IMR-90 (cell line): ENCODE results near the gene ZNF774. TPM values are rescaled to one million over a fixed set of nuclear protein-coding genes. Genes with fewer than 3 reads are reported as not detected.

Source experiments
- ATAC-seq: fragments of 200-7000 bp; cut with Tn5 transposase; 2 replicates; pipeline ENCODE4 v1.9.1; 2020; ENCODE audit warnings: low read depth, mild to moderate bottlenecking, moderate library complexity
- BruUV-seq: library from RNA; stranded (reverse); fragments of 400-500 nt; replicated peaks from 2 replicates; lab custom pipeline; 2021; lab: Mats Ljungman, UMichigan
- CTCF ChIA-PET: fragments of 300-600 bp; formaldehyde crosslinking; extraction: SDS; loops from one replicate; lab custom pipeline; 2021; ENCODE audit warnings: antibody characterized with exemption; lab: Yijun Ruan, JAX
- POLR2A ChIA-PET: fragments of 300-600 bp; sonication (Branson Sonifier 250); formaldehyde crosslinking; loops from one replicate; lab custom pipeline; 2022; ENCODE audit warnings: antibody characterized with exemption; ENCODE audit not compliant: unreplicated experiment; lab: Charles Lee
- DNase-seq: peaks from one replicate; pipeline ENCODE4 v3.0.0; 2013
- H2AFZ ChIP-seq: replicated peaks from 2 replicates; pipeline ENCODE3; 2013; ENCODE audit warnings: low read length, mild to moderate bottlenecking; ENCODE audit not compliant: poor library complexity
- H2AK5ac ChIP-seq: 2 replicates; pipeline ENCODE4 v1.6.1; 2013; ENCODE audit warnings: low read depth, low read length, inconsistent platforms
- H2AK9ac ChIP-seq: replicated peaks from 2 replicates; pipeline ENCODE3; 2013; ENCODE audit warnings: mild to moderate bottlenecking, low read depth, low read length, moderate library complexity; ENCODE audit not compliant: poor library complexity
- H2BK120ac ChIP-seq: 2 replicates; pipeline ENCODE4 v1.6.1; 2013; ENCODE audit warnings: low read depth, low read length, inconsistent platforms
- H2BK15ac ChIP-seq: 3 replicates; pipeline ENCODE4 v1.6.1; 2013; ENCODE audit warnings: low read depth, low read length, inconsistent platforms
- H2BK20ac ChIP-seq: 2 replicates; pipeline ENCODE4 v1.6.1; 2013; ENCODE audit warnings: low read depth, mild to moderate bottlenecking, inconsistent platforms, low read length, moderate library complexity
- H2BK5ac ChIP-seq: 2 replicates; pipeline ENCODE4 v1.6.1; 2013; ENCODE audit warnings: mild to moderate bottlenecking, low read depth, low read length, inconsistent platforms; ENCODE audit not compliant: poor library complexity, severe bottlenecking
- H3K14ac ChIP-seq: replicated peaks from 2 replicates; pipeline ENCODE4 v1.6.1; 2013; ENCODE audit warnings: low read depth, low read length, inconsistent platforms
- H3K18ac ChIP-seq: 2 replicates; pipeline ENCODE4 v1.6.1; 2013; ENCODE audit warnings: low read depth, low read length, control low read depth
- H3K23ac ChIP-seq: 2 replicates; pipeline ENCODE4 v1.6.1; 2013; ENCODE audit warnings: low read depth, low read length, inconsistent platforms
- H3K27ac ChIP-seq: 2 replicates; pipeline ENCODE4 v1.5.1; 2013; ENCODE audit warnings: mild to moderate bottlenecking, control low read depth, low read length; ENCODE audit not compliant: insufficient read depth
- H3K27me3 ChIP-seq: 2 replicates; pipeline ENCODE4 v1.6.1; 2013; ENCODE audit warnings: low read length; ENCODE audit not compliant: control insufficient read depth, insufficient read depth
- H3K36me3 ChIP-seq: 2 replicates; pipeline ENCODE4 v1.6.1; 2013; ENCODE audit warnings: low read length, mixed read lengths; ENCODE audit not compliant: control insufficient read depth, insufficient read depth
- H3K4ac ChIP-seq: 2 replicates; pipeline ENCODE4 v1.6.1; 2013; ENCODE audit warnings: low read depth, low read length, inconsistent platforms
- H3K4me1 ChIP-seq: 2 replicates; pipeline ENCODE4 v1.6.1; 2013; ENCODE audit warnings: low read length, mixed read lengths; ENCODE audit not compliant: control insufficient read depth, insufficient read depth
- H3K4me2 ChIP-seq: 2 replicates; pipeline ENCODE4 v1.6.1; 2013; ENCODE audit warnings: low read depth, mild to moderate bottlenecking, control low read depth, low read length, moderate library complexity
- H3K4me3 ChIP-seq: 2 replicates; pipeline ENCODE4 v1.5.1; 2013; ENCODE audit warnings: low read depth, mild to moderate bottlenecking, control low read depth, low read length, moderate library complexity; ENCODE audit not compliant: insufficient read depth
- H3K56ac ChIP-seq: 2 replicates; pipeline ENCODE4 v1.6.1; 2013; ENCODE audit warnings: low read length, inconsistent platforms; ENCODE audit not compliant: insufficient read depth; ENCODE audit errors: extremely low read depth
- H3K79me1 ChIP-seq, 2 experiments: 2 replicates each; pipeline ENCODE4 v1.6.1; 2013; ENCODE audit warnings: low read length in 2 of 2, inconsistent platforms in 1 of 2, low read depth in 1 of 2
- H3K9ac ChIP-seq: 2 replicates; pipeline ENCODE4 v1.6.1; 2013; ENCODE audit warnings: low read depth, low read length, control low read depth
- H3K9me1 ChIP-seq: 2 replicates; pipeline ENCODE4 v1.6.1; 2013; ENCODE audit warnings: low read length, inconsistent platforms; ENCODE audit not compliant: insufficient read depth
- H3K9me3 ChIP-seq: 2 replicates; pipeline ENCODE4 v1.6.1; 2013; ENCODE audit warnings: low read length; ENCODE audit not compliant: control insufficient read depth, insufficient read depth
- H4K20me1 ChIP-seq: 2 replicates; pipeline ENCODE4 v1.6.1; 2013; ENCODE audit warnings: low read length, inconsistent platforms; ENCODE audit not compliant: insufficient read depth
- H4K5ac ChIP-seq: 2 replicates; pipeline ENCODE4 v1.6.1; 2013; ENCODE audit warnings: mild to moderate bottlenecking, low read depth, low read length, control low read depth
- H4K8ac ChIP-seq, 2 experiments: 2 replicates each; pipeline ENCODE4 v1.6.1; 2013; ENCODE audit warnings: low read depth in 2 of 2, low read length in 2 of 2, control low read depth in 1 of 2, inconsistent platforms in 1 of 2
- H4K91ac ChIP-seq: 2 replicates; pipeline ENCODE4 v1.6.1; 2013; ENCODE audit warnings: low read depth, low read length, inconsistent platforms; ENCODE audit not compliant: insufficient read depth
- BHLHE40 ChIP-seq: fragments of 150-350 bp; IDR thresholded peaks from 2 replicates; pipeline ENCODE4 v1.6.1; 2016; ENCODE audit warnings: mild to moderate bottlenecking, low read depth, low read length
- CEBPB ChIP-seq: IDR thresholded peaks from 2 replicates; pipeline ENCODE4 v1.6.1; 2012; ENCODE audit warnings: low read depth, low read length, improper control_type of control experiment
- CHD1 ChIP-seq: IDR thresholded peaks from 2 replicates; pipeline ENCODE4 v1.6.1; 2012; ENCODE audit warnings: low read depth, low read length, improper control_type of control experiment
- CTCF ChIP-seq: conservative IDR thresholded peaks from 2 replicates; pipeline ENCODE4 v1.5.1; 2012; ENCODE audit warnings: mild to moderate bottlenecking, low read depth, low read length, improper control_type of control experiment
- FOS ChIP-seq: fragments of 150-350 bp; IDR thresholded peaks from 2 replicates; pipeline ENCODE4 v1.6.1; 2016; ENCODE audit warnings: low read depth, low read length
- MAFK ChIP-seq: IDR thresholded peaks from 2 replicates; pipeline ENCODE4 v1.6.1; 2012; ENCODE audit warnings: low read depth, low read length, improper control_type of control experiment
- MAZ ChIP-seq: IDR thresholded peaks from 2 replicates; pipeline ENCODE4 v1.6.1; 2012; ENCODE audit warnings: low read depth, mild to moderate bottlenecking, low read length, improper control_type of control experiment, moderate library complexity, borderline replicate concordance
- MXI1 ChIP-seq: IDR thresholded peaks from 2 replicates; pipeline ENCODE4 v1.6.1; 2012; ENCODE audit warnings: low read depth, mild to moderate bottlenecking, low read length, moderate library complexity, borderline replicate concordance
- POLR2A ChIP-seq: IDR thresholded peaks from 2 replicates; pipeline ENCODE4 v1.6.1; 2012; ENCODE audit warnings: mild to moderate bottlenecking, low read depth, low read length
- RAD21 ChIP-seq: IDR thresholded peaks from 2 replicates; pipeline ENCODE4 v1.6.1; 2012; ENCODE audit warnings: low read length, improper control_type of control experiment
- RCOR1 ChIP-seq: IDR thresholded peaks from 2 replicates; pipeline ENCODE4 v1.6.1; 2012; ENCODE audit warnings: mild to moderate bottlenecking, low read length, improper control_type of control experiment; ENCODE audit not compliant: insufficient replicate concordance
- RFX5 ChIP-seq: IDR thresholded peaks from 2 replicates; pipeline ENCODE4 v1.8.0; 2012; ENCODE audit warnings: low read depth, mild to moderate bottlenecking, low read length, moderate library complexity
- SMC3 ChIP-seq: fragments of 150-350 bp; IDR thresholded peaks from 2 replicates; pipeline ENCODE4 v1.6.1; 2016; ENCODE audit warnings: low read depth, mild to moderate bottlenecking, antibody characterized with exemption, low read length, moderate library complexity
- WGBS, 2 experiments: methylation state at CpG; one replicate each; pipeline versions ENCODE4 v1.1.5 to v1.1.7; 2013; ENCODE audit warnings: missing lambda C conversion rate in 2 of 2; ENCODE audit not compliant: insufficient read length in 1 of 2; ENCODE audit errors: extremely low coverage in 2 of 2; 5-methylcytosine and 5-hydroxymethylcytosine counted together
- dilution Hi-C: fragments of 300-500 bp; cut with HindIII; formaldehyde crosslinking; loops from one replicate; pipeline ENCODE4 v1.14.3; 2018; ENCODE audit warnings: low sequenced_read_pairs; ENCODE audit not compliant: unreplicated experiment
- in situ Hi-C: fragments of 300-500 bp; cut with MboI; formaldehyde crosslinking; loops from 3 replicates; pipeline ENCODE4 v1.14.3; 2019; ENCODE audit warnings: low sequenced_read_pairs, inconsistent platforms, mixed read lengths
- intact Hi-C: fragments of 100-400 bp; cut with micrococcal nuclease; formaldehyde crosslinking; loops from 2 replicates; pipeline ENCODE4 v1.10.0; 2022
- polyA plus RNA-seq, 3 experiments: library from polyadenylated mRNA; depleted of rRNA; stranded (reverse); fragments of >200 nt; gene quantifications; 2 replicates each; pipeline ENCODE4 v1.2.3, GENCODE V29; 2012; ENCODE audit warnings: low replicate concordance in 1 of 3
- total RNA-seq: library from RNA; depleted of rRNA; stranded (reverse); fragments of >200 nt; gene quantifications from 2 replicates; pipeline ENCODE4 v1.2.3, GENCODE V29; 2012

The ZNF774 gene
- total and polyA plus RNA-seq, 2 of the 4 experiments (the other 2 are of a cell fraction), result 0.91 to 1.1 TPM

DNA sequence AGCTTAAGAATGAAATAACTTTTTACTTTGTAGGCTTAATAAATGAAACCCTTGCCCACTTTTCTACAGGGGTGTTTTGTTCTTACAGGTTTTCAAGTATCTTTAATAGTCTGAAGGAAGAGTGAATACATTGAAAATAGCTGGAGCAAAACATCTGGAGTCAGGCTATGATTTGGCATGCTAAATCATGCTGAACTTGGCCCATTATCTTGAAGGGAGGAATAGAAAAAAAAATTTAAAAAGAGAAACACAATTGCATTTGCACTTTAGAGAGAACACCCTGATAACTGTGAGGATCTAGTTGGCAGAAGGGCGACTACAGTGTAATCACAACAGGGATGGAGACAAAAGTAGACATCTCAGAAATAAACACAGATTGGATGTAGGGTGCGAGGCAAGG lies 34.1 kb downstream of the ZNF774 start:
- DNase-seq (no peak), ATAC-seq (no peak)
- Histone ChIP-seq H3K9ac (no peak overlapping the region), H2BK20ac (no peak overlapping the region), H3K79me1 (peaks cover 7 to 25% of the 10 kb centered on the region in 2 experiments), H3K18ac (no peak overlapping the region), H3K9me1 (0 out of 2 replicates have a peak, but pooled peaks cover 7% of the 10 kb centered on the region), H3K36me3 (peaks cover 5% of the 10 kb centered on the region), H3K4me1 (peaks cover 7% of the 10 kb centered on the region), H3K4ac (no peak overlapping the region), H3K56ac (0 out of 2 replicates have a peak overlapping the region, but pooled peaks have one; percentile 1), H4K91ac (no peak overlapping the region), H2BK120ac (no peak overlapping the region), H3K14ac (no peak overlapping the region), H3K23ac (no peak overlapping the region), H4K20me1 (peaks cover 19% of the 10 kb centered on the region), H4K5ac (no peak overlapping the region), H3K27ac (no peak overlapping the region), H3K4me2 (no peak overlapping the region), H2AFZ (no peak overlapping the region), H2AK9ac (no peak overlapping the region), H2BK5ac (no peak overlapping the region), H3K9me3 (no peaks in the 10 kb centered on the region), H2AK5ac (no peak overlapping the region), H2BK15ac (no peak overlapping the region), H3K27me3 (no peaks in the 10 kb centered on the region), H3K4me3 (no peak overlapping the region), H4K8ac (no peak overlapping the region)
- POLR2A ChIA-PET, result no interaction called here
- 86% methylated on average over 1 of the region's 2 CpGs; no CpG with 5 or more reads in 1 of the 2 experiments for WGBS, 2 experiments
- BruUV-seq, result no TSS peak
- CTCF ChIA-PET, result interaction anchor here (0.5 kb wide), 1 partner anchor 14 kb away, joined by 5 read pairs; no protein-coding TSS in a partner anchor
- in situ Hi-C loops, result no loop called here
- intact Hi-C loops, result no loop called here
- no peak for TF ChIP-seq CEBPB
- TF ChIP-seq MXI1, result no peak
- TF ChIP-seq FOS, result no peak
- no peak for TF ChIP-seq MAZ
- no peak for TF ChIP-seq BHLHE40
- no peak for TF ChIP-seq RCOR1
- no peak for TF ChIP-seq RAD21
- TF ChIP-seq POLR2A, result no peak
- no peak for TF ChIP-seq CHD1
- no peak for TF ChIP-seq MAFK
- no peak for TF ChIP-seq RFX5
- TF ChIP-seq SMC3, result no peak
- no peak for TF ChIP-seq CTCF
- dilution Hi-C loops, result no loop called here
